HepG2 (cell line): ENCODE results near the gene NUFIP1. TPM values are rescaled to one million over a fixed set of nuclear protein-coding genes. Genes with fewer than 3 reads are reported as not detected.
A peak's percentile ranks its signal among the peaks of the same experiment; 100 is the strongest.

Source experiments
- AGO2 ChIP-seq: fragments of 200-400 bp; formaldehyde crosslinking; optimal IDR thresholded peaks from 2 replicates; pipeline ENCODE3; 2017; ENCODE audit warnings: mild to moderate bottlenecking, low read depth, low read length, moderate library complexity
- ATM ChIP-seq: fragments of 450-650 bp; IDR thresholded peaks from 2 replicates; pipeline ENCODE4 v1.7.1; 2017; ENCODE audit warnings: mild to moderate bottlenecking, borderline replicate concordance
- ATRX ChIP-seq: sonication (generic); formaldehyde crosslinking; IDR thresholded peaks from 2 replicates; pipeline ENCODE4 v1.4.0; 2020; ENCODE audit warnings: missing genetic modification reagents, borderline replicate concordance
- BRF2 ChIP-seq: sonication (generic); formaldehyde crosslinking; IDR thresholded peaks from 2 replicates; pipeline ENCODE4 v1.8.1; 2022; ENCODE audit warnings: mild to moderate bottlenecking, missing genetic modification reagents
- HMGXB4 ChIP-seq, 2 experiments: sonication (generic) in 1 of 2; formaldehyde crosslinking in 1 of 2; IDR thresholded peaks; 2 replicates each; pipeline versions ENCODE4 v1.4.0 to v1.6.1; 2018 to 2020; ENCODE audit warnings: missing genetic modification reagents in 2 of 2, borderline replicate concordance in 1 of 2, low read depth in 1 of 2, mild to moderate bottlenecking in 1 of 2, missing biosample characterization in 1 of 2
- ISL2 ChIP-seq: sonication (generic); formaldehyde crosslinking; IDR thresholded peaks from 2 replicates; pipeline ENCODE4 v1.5.0; 2020; ENCODE audit warnings: missing genetic modification reagents
- JUNB ChIP-seq: sonication (generic); formaldehyde crosslinking; IDR thresholded peaks from 2 replicates; pipeline ENCODE4 v1.8.0; 2022; ENCODE audit warnings: missing genetic modification reagents, mild to moderate bottlenecking, borderline replicate concordance
- NFKBIZ ChIP-seq: IDR thresholded peaks from 2 replicates; pipeline ENCODE4 v1.6.1; 2018; ENCODE audit warnings: missing genetic modification reagents, missing compliant biosample characterization
- PHF8 ChIP-seq: sonication (generic); formaldehyde crosslinking; IDR thresholded peaks from 2 replicates; pipeline ENCODE4 v1.5.0; 2020; ENCODE audit warnings: missing genetic modification reagents
- POGK ChIP-seq: sonication (generic); formaldehyde crosslinking; conservative IDR thresholded peaks from 2 replicates; pipeline ENCODE4 v1.8.0; 2022; ENCODE audit warnings: mild to moderate bottlenecking, moderate library complexity, missing genetic modification reagents
- PTBP1 ChIP-seq: fragments of 200-400 bp; formaldehyde crosslinking; IDR thresholded peaks from 2 replicates; pipeline ENCODE4 v1.6.1; 2018; ENCODE audit warnings: low read length, low read depth; ENCODE audit not compliant: poor library complexity, severe bottlenecking
- SETDB1 ChIP-seq: sonication (generic); formaldehyde crosslinking; IDR thresholded peaks from 2 replicates; pipeline ENCODE4 v1.5.1; 2020; ENCODE audit warnings: missing genetic modification reagents, mild to moderate bottlenecking, borderline replicate concordance
- THYN1 ChIP-seq: sonication (generic); formaldehyde crosslinking; IDR thresholded peaks from 2 replicates; pipeline ENCODE4 v1.8.1; 2023; ENCODE audit warnings: low read depth, mild to moderate bottlenecking, moderate library complexity, missing genetic modification reagents, borderline replicate concordance
- ZBTB46 ChIP-seq: sonication (generic); formaldehyde crosslinking; IDR thresholded peaks from 2 replicates; pipeline ENCODE4 v1.4.0; 2020; ENCODE audit warnings: mild to moderate bottlenecking, missing genetic modification reagents, borderline replicate concordance
- ZFP41 ChIP-seq: sonication (generic); formaldehyde crosslinking; IDR thresholded peaks from 2 replicates; pipeline ENCODE4 v1.4.0; 2020; ENCODE audit warnings: mild to moderate bottlenecking, missing genetic modification reagents, borderline replicate concordance
- ZNF180 ChIP-seq: sonication (generic); formaldehyde crosslinking; IDR thresholded peaks from 2 replicates; pipeline ENCODE4 v1.4.0; 2020; ENCODE audit warnings: low read depth, missing genetic modification reagents, borderline replicate concordance
- ZNF430 ChIP-seq: sonication (generic); formaldehyde crosslinking; IDR thresholded peaks from 2 replicates; pipeline ENCODE4 v1.9.0; 2021; ENCODE audit warnings: mild to moderate bottlenecking, missing genetic modification reagents
- ZNF670 ChIP-seq: sonication (generic); formaldehyde crosslinking; IDR thresholded peaks from 2 replicates; pipeline ENCODE4 v1.8.0; 2022; ENCODE audit warnings: mild to moderate bottlenecking, missing genetic modification reagents, borderline replicate concordance
- polyA plus RNA-seq, 8 experiments: library from polyadenylated mRNA; depleted of rRNA in 3 of 8; stranded (reverse) in 7 of 8; unstranded in 1 of 8; fragments of >200 nt; fragmentation: Illumina TruSeq in 4 of 8; extraction: Trizol in 4 of 8; gene quantifications; 2 replicates each; pipeline versions ENCODE4 v1.2.1 to v1.2.3, GENCODE V29; 2011 to 2016; ENCODE audit warnings: low read depth in 4 of 8, missing spikeins in 1 of 8, mixed read lengths in 1 of 8; ENCODE audit not compliant: insufficient read depth in 1 of 8
- total RNA-seq, 5 experiments: library from RNA; depleted of rRNA; stranded (reverse); fragments of >200 nt; fragmentation: Illumina TruSeq; extraction: Trizol; gene quantifications; 2 replicates each; pipeline ENCODE4 v1.2.3, GENCODE V29; 2016; ENCODE audit warnings: low read depth in 1 of 5
- TF ChIP-seq, protein P1 (sequence below): sonication (generic); formaldehyde crosslinking; IDR thresholded peaks from 2 replicates; pipeline ENCODE4 v1.4.0; 2020; ENCODE audit warnings: missing genetic modification reagents

Gene NUFIP1
- total and polyA plus RNA-seq, 2 of the 13 experiments (the other 11 are each of a cell fraction or from before 2014, with no cell fraction given), result 1.9 to 10.3 TPM

DNA sequence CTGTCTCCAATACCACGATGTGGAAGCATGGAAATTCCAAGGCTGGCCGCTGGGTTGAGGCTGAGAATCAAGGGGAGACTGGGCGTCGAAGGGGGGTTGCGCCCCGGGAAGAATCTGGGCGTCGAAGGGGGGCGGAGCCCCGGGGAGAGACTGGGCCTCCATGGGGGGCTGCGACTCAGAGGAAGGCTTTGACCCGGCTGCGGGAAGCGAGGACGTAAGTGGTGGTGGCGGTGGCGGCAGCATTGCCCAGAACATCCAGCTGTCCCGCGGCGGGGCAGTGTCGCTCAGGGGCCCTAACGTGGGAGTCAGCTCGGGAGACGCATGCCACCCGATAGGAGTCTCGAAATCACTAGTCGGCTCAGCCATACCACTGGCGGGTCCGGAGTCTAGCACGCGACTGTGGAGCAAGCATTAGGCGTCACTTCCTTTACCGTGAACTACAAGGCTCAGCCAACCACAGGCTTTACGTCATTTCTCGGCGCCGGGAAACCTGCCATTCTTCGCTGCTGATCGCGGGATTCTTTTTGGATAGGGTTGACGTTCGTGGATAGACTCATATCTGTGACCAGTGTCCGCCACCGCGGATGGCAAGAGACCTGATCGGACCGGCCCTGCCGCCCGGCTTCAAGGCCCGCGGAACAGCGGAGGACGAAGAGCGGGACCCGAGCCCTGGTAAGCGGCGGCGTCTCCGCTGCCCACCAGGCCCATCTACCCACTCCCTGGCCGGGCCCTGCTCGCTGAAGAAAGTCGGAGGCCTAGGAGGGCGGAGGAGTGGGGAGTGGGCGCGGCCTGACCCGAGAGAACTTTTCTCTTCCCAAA lies at the start of gene NUFIP1, which contains the start of gene GPALPP1 (continued):
- 0 out of 2 replicates have a peak, but pooled peaks have one; percentile 45 for TF ChIP-seq BRF2 (CRISPR knock-in tag)
- peak; percentile 77 to 89; a peak in 3 of 4 replicates for TF ChIP-seq HMGXB4 (CRISPR knock-in tag; IDR thresholded peaks at IDR 0.05; ENCODE audit: borderline replicate concordance in 1 of 2, low read depth in 1 of 2)
- no peak for TF ChIP-seq ZNF180 (CRISPR knock-in tag)
- TF ChIP-seq PTBP1, result no peak
- no peak for TF ChIP-seq ZFP41
- TF ChIP-seq ZNF430 (CRISPR knock-in tag), result peak; percentile 21; the same call in 1 of the 2 replicates
- TF ChIP-seq ISL2, result no peak
- no peak for TF ChIP-seq JUNB (CRISPR knock-in tag)
- TF ChIP-seq NFKBIZ (CRISPR knock-in tag), result no peak
- TF ChIP-seq ATRX (CRISPR knock-in tag), result no peak
- TF ChIP-seq PHF8 (CRISPR knock-in tag), result peak; percentile 91
- TF ChIP-seq, protein P1, sequence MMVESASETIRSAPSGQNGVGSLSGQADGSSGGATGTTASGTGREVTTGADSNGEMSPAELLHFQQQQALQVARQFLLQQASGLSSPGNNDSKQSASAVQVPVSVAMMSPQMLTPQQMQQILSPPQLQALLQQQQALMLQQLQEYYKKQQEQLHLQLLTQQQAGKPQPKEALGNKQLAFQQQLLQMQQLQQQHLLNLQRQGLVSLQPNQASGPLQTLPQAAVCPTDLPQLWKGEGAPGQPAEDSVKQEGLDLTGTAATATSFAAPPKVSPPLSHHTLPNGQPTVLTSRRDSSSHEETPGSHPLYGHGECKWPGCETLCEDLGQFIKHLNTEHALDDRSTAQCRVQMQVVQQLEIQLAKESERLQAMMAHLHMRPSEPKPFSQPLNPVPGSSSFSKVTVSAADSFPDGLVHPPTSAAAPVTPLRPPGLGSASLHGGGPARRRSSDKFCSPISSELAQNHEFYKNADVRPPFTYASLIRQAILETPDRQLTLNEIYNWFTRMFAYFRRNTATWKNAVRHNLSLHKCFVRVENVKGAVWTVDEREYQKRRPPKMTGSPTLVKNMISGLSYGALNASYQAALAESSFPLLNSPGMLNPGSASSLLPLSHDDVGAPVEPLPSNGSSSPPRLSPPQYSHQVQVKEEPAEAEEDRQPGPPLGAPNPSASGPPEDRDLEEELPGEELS (CRISPR knock-in tag), result no peak; the same call in 1 of the 2 replicates
- TF ChIP-seq ZBTB46 (CRISPR knock-in tag), result no peak
- no peak for TF ChIP-seq SETDB1 (CRISPR knock-in tag)
- peak; percentile 46; the same call in 1 of the 2 replicates for TF ChIP-seq POGK (CRISPR knock-in tag)
- peak; percentile 33; the same call in 1 of the 2 replicates for TF ChIP-seq ZNF670 (CRISPR knock-in tag)
- TF ChIP-seq ATM, result no peak
- no peak for TF ChIP-seq AGO2
- no peak for TF ChIP-seq THYN1 (CRISPR knock-in tag)
